Smooth muscle cell of bladder (primary cell): ENCODE measurements around the gene NOXA1. TPM values are rescaled to one million over a fixed set of nuclear protein-coding genes. Genes with fewer than 3 reads are reported as not detected.

ENCODE experiments used
- total RNA-seq: library from RNA; depleted of rRNA; stranded (reverse); fragments of >200 nt; gene quantifications from 2 replicates; pipeline ENCODE4 v1.2.3, GENCODE V29; 2014

NOXA1 gene, protein sequence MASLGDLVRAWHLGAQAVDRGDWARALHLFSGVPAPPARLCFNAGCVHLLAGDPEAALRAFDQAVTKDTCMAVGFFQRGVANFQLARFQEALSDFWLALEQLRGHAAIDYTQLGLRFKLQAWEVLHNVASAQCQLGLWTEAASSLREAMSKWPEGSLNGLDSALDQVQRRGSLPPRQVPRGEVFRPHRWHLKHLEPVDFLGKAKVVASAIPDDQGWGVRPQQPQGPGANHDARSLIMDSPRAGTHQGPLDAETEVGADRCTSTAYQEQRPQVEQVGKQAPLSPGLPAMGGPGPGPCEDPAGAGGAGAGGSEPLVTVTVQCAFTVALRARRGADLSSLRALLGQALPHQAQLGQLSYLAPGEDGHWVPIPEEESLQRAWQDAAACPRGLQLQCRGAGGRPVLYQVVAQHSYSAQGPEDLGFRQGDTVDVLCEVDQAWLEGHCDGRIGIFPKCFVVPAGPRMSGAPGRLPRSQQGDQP
- 0.46 and 0.57 TPM in 2 replicates for total RNA-seq

DNA sequence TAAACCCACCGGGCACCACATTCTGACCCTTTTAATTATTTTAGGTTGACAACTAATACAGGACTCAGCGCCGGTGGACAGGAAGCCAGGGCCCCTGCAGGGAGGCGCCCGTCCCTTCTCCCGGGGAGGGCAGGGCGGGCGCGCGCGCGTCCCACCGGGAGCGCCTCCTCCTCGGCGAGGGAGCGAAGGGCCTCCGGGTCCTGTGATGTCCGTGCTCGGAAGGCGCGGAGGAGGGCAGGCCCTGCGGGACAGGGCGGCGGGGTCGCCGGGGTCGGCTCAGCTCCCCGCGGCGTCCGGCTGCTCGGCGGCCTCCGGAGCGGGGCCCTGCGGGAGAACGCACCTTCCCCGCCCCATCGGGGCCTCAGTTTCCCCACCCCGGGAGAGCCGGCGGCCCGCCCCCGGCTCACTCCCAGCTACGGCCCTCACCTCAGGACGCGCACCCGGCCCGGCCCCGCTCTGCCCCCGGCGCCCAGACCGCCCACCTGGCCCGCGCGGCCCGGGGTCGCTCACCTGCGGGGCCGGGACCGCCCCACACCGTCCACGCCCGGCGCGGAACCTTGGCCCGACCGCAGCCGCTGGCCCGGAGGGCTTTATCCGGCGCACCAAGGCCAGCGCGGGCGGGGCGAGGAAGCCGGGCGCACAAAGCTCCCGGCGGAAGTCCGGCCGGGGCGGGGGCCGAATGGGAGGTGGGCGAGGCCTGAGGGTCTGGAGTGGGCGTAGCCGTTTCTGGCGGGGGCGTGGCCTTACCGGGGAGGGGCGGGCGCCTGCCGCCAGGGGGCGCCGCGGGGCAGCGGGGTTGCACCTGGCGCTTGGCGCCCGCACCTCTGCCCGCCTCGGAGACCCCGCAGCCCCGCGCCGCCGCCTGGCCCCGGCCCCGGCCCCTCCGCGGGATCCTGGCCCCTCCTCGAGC is at the start of gene NOXA1, which contains the start of gene EXD3:
TSS of gene NOXA1 (plus strand) at position 790 of the 910 bp plus-strand sequence. CDS start 137 bp downstream, outside the sequence.
TSS of gene EXD3 (minus strand) at position 559 of the 910 bp plus-strand sequence. CDS start 27,805 bp downstream, outside the sequence.

DNA sequence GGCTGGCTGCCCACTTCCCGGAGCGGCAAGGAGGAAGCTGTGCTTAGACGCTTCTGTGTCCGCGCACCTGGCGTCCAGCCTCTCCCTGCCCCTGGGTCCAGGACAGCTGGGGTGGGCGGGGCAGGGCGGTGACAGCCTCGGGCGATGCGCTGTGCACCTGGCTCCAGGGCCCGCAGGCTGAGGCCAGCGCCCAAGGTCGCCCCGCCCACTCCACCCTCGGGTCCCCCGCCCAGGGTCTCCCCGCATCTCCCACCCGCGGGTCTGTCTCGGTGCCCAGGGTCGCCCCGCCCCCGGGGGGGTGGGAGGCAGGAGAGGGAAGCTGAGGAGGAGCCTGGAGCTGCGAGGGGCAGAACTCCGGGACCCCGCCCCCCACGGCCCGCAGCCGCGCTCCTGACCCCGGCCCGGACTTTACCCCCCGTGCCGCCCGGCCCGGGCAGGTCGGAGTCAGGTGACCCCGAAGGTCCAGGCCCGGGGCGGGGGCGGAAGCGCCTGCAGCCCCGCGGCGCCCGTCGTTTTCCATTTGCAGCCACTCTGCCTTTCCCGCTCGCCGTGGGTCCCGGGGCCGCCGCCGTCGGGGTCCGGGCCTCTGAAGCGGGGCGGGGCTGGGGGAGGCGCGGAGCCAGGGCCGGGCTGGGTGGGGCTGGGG is 18.2 kb downstream of the NOXA1 start, which contains the start of gene ENTPD8:
TSS of gene ENTPD8 (minus strand) at position 69 of the 646 bp plus-strand sequence. CDS start 3,072 bp downstream, outside the sequence.

DNA sequence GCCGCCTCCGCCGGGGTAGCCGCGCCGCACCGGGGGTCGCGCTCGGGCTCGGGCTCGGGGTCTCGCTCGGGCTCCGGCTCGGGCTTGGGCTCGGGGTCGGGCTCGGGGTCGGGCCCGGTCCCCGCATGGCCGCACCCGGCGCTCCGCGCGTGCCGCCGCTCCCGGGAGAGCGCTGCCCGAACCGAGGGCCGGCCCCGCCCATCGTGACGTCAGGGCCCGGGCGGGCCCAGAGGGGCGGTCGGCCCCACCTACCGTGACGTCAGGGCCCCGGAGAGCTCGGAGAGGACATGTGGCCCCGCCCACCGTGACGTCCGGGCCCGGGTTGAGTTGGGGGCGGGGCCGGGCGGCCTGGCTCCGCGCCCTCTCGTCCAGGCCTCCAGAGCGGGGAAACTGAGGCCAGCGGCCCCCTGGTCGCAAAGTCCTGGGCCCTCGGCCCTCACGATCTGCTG is 36.0 kb downstream of the NOXA1 start, which contains the start of gene NSMF:
TSS of gene NSMF (minus strand) at position 183 of the 449 bp plus-strand sequence. CDS start 232 bp downstream, outside the sequence.

Other genes with a start within 250 kb of the NOXA1 start
- 15.2 and 23.7 TPM in 2 replicates for gene ANAPC2, start 234.8 kb upstream of the NOXA1 start, total RNA-seq
- 60.9 and 66.0 TPM in 2 replicates for gene SSNA1, start 234.7 kb upstream of the NOXA1 start, total RNA-seq
- gene TPRN, start 222.7 kb upstream of the NOXA1 start, total RNA-seq = 4.1 and 4.8 TPM in 2 replicates
- 25.6 and 37.7 TPM in 2 replicates for gene TMEM203, start 217.7 kb upstream of the NOXA1 start, total RNA-seq
- 2.3 and 2.9 TPM in 2 replicates for gene NDOR1, start 217.7 kb upstream of the NOXA1 start, total RNA-seq
- gene RNF208, start 201.2 kb upstream of the NOXA1 start, total RNA-seq = under 0.01 and 0.18 TPM in 2 replicates
- 0.18 and 0.57 TPM in 2 replicates for gene CYSRT1, start 198.2 kb upstream of the NOXA1 start, total RNA-seq
- gene RNF224, start 195.9 kb upstream of the NOXA1 start, total RNA-seq = not detected in 2 replicates
- not detected in 2 replicates for gene SLC34A3, start 192.5 kb upstream of the NOXA1 start, total RNA-seq
- gene TUBB4B, start 182.1 kb upstream of the NOXA1 start, total RNA-seq = 101 and 110 TPM in 2 replicates
- not detected in 2 replicates for gene STPG3, start 172.1 kb upstream of the NOXA1 start, total RNA-seq
- gene NELFB, start 168.1 kb upstream of the NOXA1 start, total RNA-seq = 30.2 and 47.7 TPM in 2 replicates
- 11.0 and 13.5 TPM in 2 replicates for gene TOR4A, start 145.7 kb upstream of the NOXA1 start, total RNA-seq
- gene NRARP, start 121.1 kb upstream of the NOXA1 start, total RNA-seq = 0.09 and 0.14 TPM in 2 replicates
- gene EXD3, start 231 bp upstream of the NOXA1 start, total RNA-seq = 8.4 and 13.2 TPM in 2 replicates
- gene ENTPD8, start 18.0 kb downstream of the NOXA1 start, total RNA-seq = not detected in 2 replicates
- 10.4 and 15.5 TPM in 2 replicates for gene NSMF, start 35.9 kb downstream of the NOXA1 start, total RNA-seq
- gene PNPLA7, start 127.0 kb downstream of the NOXA1 start, total RNA-seq = 0.57 and 1.1 TPM in 2 replicates
- gene MRPL41, start 128.5 kb downstream of the NOXA1 start, total RNA-seq = 49.6 and 57.2 TPM in 2 replicates
- 16.8 and 18.4 TPM in 2 replicates for gene DPH7, start 155.5 kb downstream of the NOXA1 start, total RNA-seq
- gene ZMYND19, start 167.1 kb downstream of the NOXA1 start, total RNA-seq = 12.5 and 17.9 TPM in 2 replicates
- gene ARRDC1, start 182.3 kb downstream of the NOXA1 start, total RNA-seq = 11.5 and 12.9 TPM in 2 replicates
- 37.3 and 43.3 TPM in 2 replicates for gene EHMT1, start 195.6 kb downstream of the NOXA1 start, total RNA-seq